ENCODE results near the gene PRPF6. TPM values are rescaled to one million over a fixed set of nuclear protein-coding genes. Genes with fewer than 3 reads are reported as not detected.
"Not testable (repeated sequence)": the region's sequence is repeated elsewhere in the genome, so short reads cannot be mapped to it uniquely, and the experiment has no call there.

The PRPF6 gene
- total RNA-seq, 1 donor from 2014 or later: 39.7 TPM

- ATAC-seq: not testable (repeated sequence)
Observed at GRCh38 chr20:63960654-63961621, 20.0 kb upstream of the PRPF6 start.

GRCh38 chr20:63961664-63962425 lies 19.1 kb upstream of the PRPF6 start:
- ATAC-seq: no peak

- no peak for ATAC-seq
Observed at GRCh38 chr20:63962426-63963347, 18.2 kb upstream of the PRPF6 start.

GRCh38 chr20:63963348-63963741 lies 17.6 kb upstream of the PRPF6 start:
- peak; percentile 4 for ATAC-seq

- peak; percentile 3 for ATAC-seq
Observed at GRCh38 chr20:63963784-63964301, 17.1 kb upstream of the PRPF6 start.

- ATAC-seq: no peak
Observed at GRCh38 chr20:63964412-63964811, 16.5 kb upstream of the PRPF6 start.

GRCh38 chr20:63966172-63966943 lies 14.6 kb upstream of the PRPF6 start:
- no peak for ATAC-seq

GRCh38 chr20:63966944-63967322 lies 14.0 kb upstream of the PRPF6 start:
- ATAC-seq: no peak

GRCh38 chr20:63967330-63968135 lies 13.4 kb upstream of the PRPF6 start:
- ATAC-seq: no peak

GRCh38 chr20:63968136-63968927 lies 12.6 kb upstream of the PRPF6 start:
- ATAC-seq: peak; percentile 4

- no peak for ATAC-seq
Observed at GRCh38 chr20:63968928-63969760, 11.8 kb upstream of the PRPF6 start.

- ATAC-seq: peak; percentile 43
Observed at GRCh38 chr20:63969838-63970713, 10.9 kb upstream of the PRPF6 start, which contains the start of gene ZNF512B. Gene ZNF512B (minus strand): TSS chr20:63969930. CDS start chr20:63967950, 1,980 bp downstream.

- ATAC-seq: no peak
Observed at GRCh38 chr20:63970714-63971431, 10.1 kb upstream of the PRPF6 start.

- ATAC-seq: not testable (repeated sequence)
Observed at GRCh38 chr20:63971960-63972311, 9.0 kb upstream of the PRPF6 start.

GRCh38 chr20:63972312-63973159 lies 8.4 kb upstream of the PRPF6 start:
- ATAC-seq: no peak

- ATAC-seq: no peak
Observed at GRCh38 chr20:63973160-63973479, 7.8 kb upstream of the PRPF6 start.

All from esophagus mucosa (tissue), 1 donor.